Progenitor cell of endocrine pancreas (in vitro differentiated cells): ENCODE results near the gene TAOK2. TPM values are rescaled to one million over a fixed set of nuclear protein-coding genes. Genes with fewer than 3 reads are reported as not detected.
A peak's percentile ranks its signal among the peaks of the same experiment; 100 is the strongest.

Experiments
- DNase-seq: peaks from one replicate; pipeline ENCODE4 v3.0.0; 2021; ENCODE audit warnings: low spot score; ENCODE audit not compliant: unreplicated experiment
- H3K27ac Mint-ChIP-seq: 2 replicates; pipeline ENCODE4 v1.8.0; 2021; ENCODE audit warnings: mild to moderate bottlenecking, moderate library complexity, mixed read lengths
- H3K27me3 Mint-ChIP-seq: 2 replicates; pipeline ENCODE4 v1.8.0; 2021; ENCODE audit warnings: mixed read lengths
- H3K36me3 Mint-ChIP-seq: 2 replicates; pipeline ENCODE4 v1.8.0; 2022; ENCODE audit warnings: mixed read lengths; ENCODE audit not compliant: insufficient read depth
- H3K4me1 Mint-ChIP-seq: 2 replicates; pipeline ENCODE4 v1.8.0; 2021; ENCODE audit warnings: low read depth, mixed read lengths
- H3K4me3 Mint-ChIP-seq: 2 replicates; pipeline ENCODE4 v1.8.0; 2021; ENCODE audit warnings: low read depth, mild to moderate bottlenecking, moderate library complexity, mixed read lengths
- H3K9me3 Mint-ChIP-seq: 2 replicates; pipeline ENCODE4 v1.8.0; 2021; ENCODE audit warnings: low read depth, mixed read lengths
- total RNA-seq: library from RNA; stranded (reverse); gene quantifications from 2 replicates; pipeline ENCODE4 v1.2.1, GENCODE V29; 2021
- TF ChIP-seq, protein P1 (sequence below): fragments of 200-600 bp; sonication (generic); IDR thresholded peaks from one replicate; pipeline ENCODE4 v1.5.0; 2021; ENCODE audit warnings: antibody characterized with exemption, mild to moderate bottlenecking; ENCODE audit not compliant: unreplicated experiment

Gene TAOK2
- total RNA-seq, 1 donor from 2014 or later, result 54.0 TPM

- Mint-ChIP-seq H3K4me1 (peaks cover 9% of the 10 kb centered on the region), H3K9me3 (no peaks in the 10 kb centered on the region), H3K4me3 (no peak overlapping the region), H3K36me3 (peaks cover 11% of the 10 kb centered on the region), H3K27ac (no peak overlapping the region), H3K27me3 (no peaks in the 10 kb centered on the region)
- DNase-seq, result no peak
- TF ChIP-seq, protein P1, sequence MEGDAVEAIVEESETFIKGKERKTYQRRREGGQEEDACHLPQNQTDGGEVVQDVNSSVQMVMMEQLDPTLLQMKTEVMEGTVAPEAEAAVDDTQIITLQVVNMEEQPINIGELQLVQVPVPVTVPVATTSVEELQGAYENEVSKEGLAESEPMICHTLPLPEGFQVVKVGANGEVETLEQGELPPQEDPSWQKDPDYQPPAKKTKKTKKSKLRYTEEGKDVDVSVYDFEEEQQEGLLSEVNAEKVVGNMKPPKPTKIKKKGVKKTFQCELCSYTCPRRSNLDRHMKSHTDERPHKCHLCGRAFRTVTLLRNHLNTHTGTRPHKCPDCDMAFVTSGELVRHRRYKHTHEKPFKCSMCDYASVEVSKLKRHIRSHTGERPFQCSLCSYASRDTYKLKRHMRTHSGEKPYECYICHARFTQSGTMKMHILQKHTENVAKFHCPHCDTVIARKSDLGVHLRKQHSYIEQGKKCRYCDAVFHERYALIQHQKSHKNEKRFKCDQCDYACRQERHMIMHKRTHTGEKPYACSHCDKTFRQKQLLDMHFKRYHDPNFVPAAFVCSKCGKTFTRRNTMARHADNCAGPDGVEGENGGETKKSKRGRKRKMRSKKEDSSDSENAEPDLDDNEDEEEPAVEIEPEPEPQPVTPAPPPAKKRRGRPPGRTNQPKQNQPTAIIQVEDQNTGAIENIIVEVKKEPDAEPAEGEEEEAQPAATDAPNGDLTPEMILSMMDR, result no peak
Observed at GRCh38 chr16:29990883-29991570, 17.4 kb downstream of the TAOK2 start.

GRCh38 chr16:29991571-29991904, 17.9 kb downstream of the TAOK2 start:
- no peak for DNase-seq
- H3K4me1 Mint-ChIP-seq, result peaks cover 11% of the 10 kb centered on the region
- TF ChIP-seq, protein P1, result no peak
- H3K36me3 Mint-ChIP-seq, result peaks cover 11% of the 10 kb centered on the region
- H3K27ac Mint-ChIP-seq, result no peak overlapping the region
- no peaks in the 10 kb centered on the region for H3K9me3 Mint-ChIP-seq
- H3K27me3 Mint-ChIP-seq, result no peaks in the 10 kb centered on the region
- no peak overlapping the region for H3K4me3 Mint-ChIP-seq

GRCh38 chr16:29992344-29992967, 18.8 kb downstream of the TAOK2 start:
- Mint-ChIP-seq H3K36me3 (peaks cover 11% of the 10 kb centered on the region), H3K9me3 (no peaks in the 10 kb centered on the region), H3K4me3 (peak overlapping the region; percentile 44), H3K27ac (no peak overlapping the region), H3K27me3 (no peaks in the 10 kb centered on the region), H3K4me1 (peaks cover 16% of the 10 kb centered on the region)
- DNase-seq, result no peak
- TF ChIP-seq, protein P1, result no peak

- Mint-ChIP-seq H3K9me3 (no peaks in the 10 kb centered on the region), H3K27ac (no peak overlapping the region), H3K4me1 (peaks cover 16% of the 10 kb centered on the region), H3K36me3 (peaks cover 6% of the 10 kb centered on the region), H3K27me3 (no peaks in the 10 kb centered on the region), H3K4me3 (peak overlapping the region; percentile 64)
- TF ChIP-seq, protein P1, result no peak
- no peak for DNase-seq
Observed at GRCh38 chr16:29993191-29993902, 19.7 kb downstream of the TAOK2 start.

- H3K36me3 Mint-ChIP-seq, result peaks cover 3% of the 10 kb centered on the region
- peak overlapping the region; percentile 64 for H3K4me3 Mint-ChIP-seq
Observed at GRCh38 chr16:29993903-29994599, 20.4 kb downstream of the TAOK2 start.

More at GRCh38 chr16:29993903-29994599, 20.4 kb downstream of the TAOK2 start:
- TF ChIP-seq, protein P1, result no peak
- DNase-seq, result no peak
- Mint-ChIP-seq H3K4me1 (peaks cover 16% of the 10 kb centered on the region), H3K9me3 (no peaks in the 10 kb centered on the region), H3K27ac (peak overlapping the region; percentile 25), H3K27me3 (no peaks in the 10 kb centered on the region)
